HL-60 (cell line): ENCODE results near the gene ANKRD40.
"Not testable (repeated sequence)": the region's sequence is repeated elsewhere in the genome, so short reads cannot be mapped to it uniquely, and the experiment has no call there.

Experiments used
- DNase-seq, 2 experiments: peaks; one replicate each; pipeline ENCODE4 v3.0.0-alpha.2; 2010 to 2020; ENCODE audit warnings: low read depth in 1 of 2, low spot score in 1 of 2
- H3K27ac ChIP-seq: fragments of 250-450 bp; sonication (Bioruptor Pico); replicated peaks from 2 replicates; pipeline ENCODE4 v1.5.1; 2020; ENCODE audit warnings: mild to moderate bottlenecking, moderate library complexity
- H3K27me3 ChIP-seq: fragments of 250-450 bp; sonication (Bioruptor Pico); 2 replicates; pipeline ENCODE4 v1.5.1; 2021; ENCODE audit warnings: mild to moderate bottlenecking, moderate library complexity; ENCODE audit not compliant: insufficient read depth, poor library complexity, severe bottlenecking
- H3K4me3 ChIP-seq: replicated peaks from 2 replicates; pipeline ENCODE4 v1.5.1; 2011; ENCODE audit warnings: mild to moderate bottlenecking, control low read depth, low read length; ENCODE audit not compliant: insufficient read depth
- CTCF ChIP-seq: IDR thresholded peaks from one replicate; pipeline ENCODE4 v1.5.1; 2011; ENCODE audit warnings: low read length, control low read depth, inconsistent platforms; ENCODE audit not compliant: insufficient read depth
- GABPA ChIP-seq: IDR thresholded peaks from 2 replicates; pipeline ENCODE4 v1.6.1; 2012; ENCODE audit warnings: low read depth
- POLR2AphosphoS5 ChIP-seq: IDR thresholded peaks from 2 replicates; pipeline ENCODE4 v1.6.1; 2012; ENCODE audit warnings: low read depth
- REST ChIP-seq: IDR thresholded peaks from 2 replicates; pipeline ENCODE4 v1.6.1; 2012; ENCODE audit warnings: low read depth; ENCODE audit not compliant: insufficient replicate concordance
- SPI1 ChIP-seq: IDR thresholded peaks from 2 replicates; pipeline ENCODE4 v1.6.1; 2012; ENCODE audit warnings: low read depth, mild to moderate bottlenecking, borderline replicate concordance

The ANKRD40 gene

GRCh38 chr17:50728112-50728429 is 20.4 kb upstream of the ANKRD40 start:
- no peak for DNase-seq
- Histone ChIP-seq H3K27ac (no peak overlapping the region), H3K4me3 (no peak overlapping the region), H3K27me3 (no peaks in the 10 kb centered on the region)
- no peak for TF ChIP-seq CTCF
- TF ChIP-seq GABPA, result no peak
- TF ChIP-seq REST, result no peak
- no peak for TF ChIP-seq SPI1
- no peak for TF ChIP-seq POLR2AphosphoS5

- TF ChIP-seq GABPA, result no peak
- TF ChIP-seq POLR2AphosphoS5, result no peak
- no peak for TF ChIP-seq REST
- Histone ChIP-seq H3K27me3 (no peaks in the 10 kb centered on the region), H3K27ac (no peak overlapping the region), H3K4me3 (no peak overlapping the region)
- DNase-seq, result no peak
Measured at GRCh38 chr17:50725769-50726655, 18.3 kb upstream of the ANKRD40 start.

- H3K27ac ChIP-seq, DNase-seq, H3K27me3 ChIP-seq, H3K4me3 ChIP-seq: not testable (repeated sequence)
Measured at GRCh38 chr17:50724622-50725021, 16.9 kb upstream of the ANKRD40 start.

GRCh38 chr17:50722746-50723145 is 15.0 kb upstream of the ANKRD40 start:
- DNase-seq, result no peak
- TF ChIP-seq POLR2AphosphoS5 (no peak), GABPA (no peak), SPI1 (no peak), REST (no peak), CTCF (no peak)
- H3K27me3 ChIP-seq, result no peaks in the 10 kb centered on the region
- peak overlapping the region; percentile 76; the same call in 1 of the 2 replicates for H3K4me3 ChIP-seq
- H3K27ac ChIP-seq, result no peak overlapping the region; the same call in 1 of the 2 replicates
